ENCODE data around the gene TFF2. TPM values are rescaled to one million over a fixed set of nuclear protein-coding genes. Genes with fewer than 3 reads are reported as not detected.

TFF2 gene
- polyA plus RNA-seq, 3 donors = not detected

- peak overlapping the region; percentile 14 for H3K4me2 ChIP-seq (replicated peaks; ENCODE audit: extremely low read depth, low read length, poor library complexity, severe bottlenecking)
- Mint-ChIP-seq H3K4me3 (no peak overlapping the region), H3K27ac (no peak overlapping the region), H3K27me3 (ENCODE audit: low read depth in 3 of 3) (peaks cover 6 to 11% (median 8%) of the 10 kb centered on the region in 3 donors), H3K36me3 (no peaks in the 10 kb centered on the region), H3K4me1 (peaks cover 31% of the 10 kb centered on the region), H3K9me3 (no peaks in the 10 kb centered on the region)
- peak; percentile 88 for TF ChIP-seq CTCF (IDR thresholded peaks at IDR 0.05)
- no peak overlapping the region for H3K9ac ChIP-seq (ENCODE audit: insufficient read depth, low read length, poor library complexity, severe bottlenecking)
- no peaks in the 10 kb centered on the region for H3K79me2 ChIP-seq (ENCODE audit: insufficient read depth, low read length)
- intact Hi-C loops (cut with micrococcal nuclease) = loop anchor here in 1 of 2 donors (5.0 to 10.0 kb wide), 2 partner anchors 162 to 215 kb away; no protein-coding TSS in a partner anchor
- H3K27me3 ChIP-seq (ENCODE audit: control insufficient read depth in 2 of 2, insufficient read depth in 2 of 2, low read length in 2 of 2) = no peaks in the 10 kb centered on the region
- H2AFZ ChIP-seq (ENCODE audit: insufficient read depth, low read depth, low read length, poor library complexity, severe bottlenecking) = peak overlapping the region; percentile 33
- peak; percentile 38 to 60 (median 59) for DNase-seq
- no peaks in the 10 kb centered on the region for H3K36me3 ChIP-seq (replicated peaks in 1 of 2; ENCODE audit: control insufficient read depth in 1 of 2, insufficient read depth in 2 of 2, low read length in 2 of 2)
- no peak overlapping the region for H3K4me3 ChIP-seq (replicated peaks in 1 of 3; ENCODE audit: low read depth in 2 of 3, low read length in 3 of 3)
- no peak overlapping the region for H3K27ac ChIP-seq (ENCODE audit: low read depth in 1 of 2, low read length in 2 of 2)
- H3K4me1 ChIP-seq (ENCODE audit: control insufficient read depth in 1 of 2, insufficient read depth in 2 of 2, low read length in 2 of 2) = peaks cover 24 to 28% of the 10 kb centered on the region in 2 donors
- no peaks in the 10 kb centered on the region for H3K9me3 ChIP-seq (replicated peaks in 1 of 2; ENCODE audit: control insufficient read depth in 1 of 2, insufficient read depth in 1 of 2, low read length in 2 of 2)
- no peaks in the 10 kb centered on the region for H4K20me1 ChIP-seq (ENCODE audit: insufficient read depth, low read length)
- WGBS (ENCODE audit: insufficient coverage) = 1% methylated on average over 22 of the region's 22 CpGs
Observed at GRCh38 chr21:42309753-42310213, 41.0 kb downstream of the TFF2 start.

GRCh38 chr21:42308914-42309752, 41.7 kb downstream of the TFF2 start:
- H3K27ac Mint-ChIP-seq = no peak overlapping the region
- TF ChIP-seq CTCF (IDR thresholded peaks at IDR 0.05) = no peak
- H3K27me3 Mint-ChIP-seq (ENCODE audit: low read depth in 3 of 3) = peaks cover 7 to 11% (median 8%) of the 10 kb centered on the region in 3 donors
- Histone ChIP-seq H3K79me2 (ENCODE audit: insufficient read depth, low read length) (no peaks in the 10 kb centered on the region), H2AFZ (ENCODE audit: insufficient read depth, low read depth, low read length, poor library complexity, severe bottlenecking) (peak overlapping the region; percentile 33), H3K4me1 (ENCODE audit: control insufficient read depth in 1 of 2, insufficient read depth in 2 of 2, low read length in 2 of 2) (peaks cover 24 to 28% of the 10 kb centered on the region in 2 donors), H3K4me3 (replicated peaks in 1 of 3; ENCODE audit: low read depth in 2 of 3, low read length in 3 of 3) (no peak overlapping the region), H3K27me3 (ENCODE audit: control insufficient read depth in 2 of 2, insufficient read depth in 2 of 2, low read length in 2 of 2) (no peaks in the 10 kb centered on the region), H3K9ac (ENCODE audit: insufficient read depth, low read length, poor library complexity, severe bottlenecking) (no peak overlapping the region), H3K9me3 (replicated peaks in 1 of 2; ENCODE audit: control insufficient read depth in 1 of 2, insufficient read depth in 1 of 2, low read length in 2 of 2) (no peaks in the 10 kb centered on the region), H3K4me2 (replicated peaks; ENCODE audit: extremely low read depth, low read length, poor library complexity, severe bottlenecking) (peak overlapping the region; percentile 44), H4K20me1 (ENCODE audit: insufficient read depth, low read length) (no peaks in the 10 kb centered on the region), H3K36me3 (replicated peaks in 1 of 2; ENCODE audit: control insufficient read depth in 1 of 2, insufficient read depth in 2 of 2, low read length in 2 of 2) (no peaks in the 10 kb centered on the region), H3K27ac (ENCODE audit: low read depth in 1 of 2, low read length in 2 of 2) (no peak overlapping the region)
- intact Hi-C loops (cut with micrococcal nuclease) = loop anchor here in 1 of 2 donors (5.0 to 10.0 kb wide), 2 partner anchors 162 to 216 kb away; no protein-coding TSS in a partner anchor
- no peaks in the 10 kb centered on the region for H3K9me3 Mint-ChIP-seq
- WGBS (ENCODE audit: insufficient coverage) = 71% methylated on average over 16 of the region's 23 CpGs
- peak overlapping the region in 1 of 2 donors; percentile 59 for H3K4me3 Mint-ChIP-seq
- peaks cover 31% of the 10 kb centered on the region for H3K4me1 Mint-ChIP-seq
- no peak for DNase-seq
- no peaks in the 10 kb centered on the region for H3K36me3 Mint-ChIP-seq

Data from CD14-positive monocyte (primary cell).